Central memory CD4-positive, alpha-beta T cell (primary cell): ENCODE results near the gene PACS2.
A peak's percentile ranks its signal among the peaks of the same experiment; 100 is the strongest.
"Not testable (repeated sequence)": the region's sequence is repeated elsewhere in the genome, so short reads cannot be mapped to it uniquely, and the experiment has no call there.

Source experiments
- DNase-seq: peaks from one replicate; pipeline ENCODE4 v3.0.0; 2022

The PACS2 gene

GRCh38 chr14:105288936-105289335, 25.6 kb upstream of the PACS2 start:
- not testable (repeated sequence) for DNase-seq

DNA sequence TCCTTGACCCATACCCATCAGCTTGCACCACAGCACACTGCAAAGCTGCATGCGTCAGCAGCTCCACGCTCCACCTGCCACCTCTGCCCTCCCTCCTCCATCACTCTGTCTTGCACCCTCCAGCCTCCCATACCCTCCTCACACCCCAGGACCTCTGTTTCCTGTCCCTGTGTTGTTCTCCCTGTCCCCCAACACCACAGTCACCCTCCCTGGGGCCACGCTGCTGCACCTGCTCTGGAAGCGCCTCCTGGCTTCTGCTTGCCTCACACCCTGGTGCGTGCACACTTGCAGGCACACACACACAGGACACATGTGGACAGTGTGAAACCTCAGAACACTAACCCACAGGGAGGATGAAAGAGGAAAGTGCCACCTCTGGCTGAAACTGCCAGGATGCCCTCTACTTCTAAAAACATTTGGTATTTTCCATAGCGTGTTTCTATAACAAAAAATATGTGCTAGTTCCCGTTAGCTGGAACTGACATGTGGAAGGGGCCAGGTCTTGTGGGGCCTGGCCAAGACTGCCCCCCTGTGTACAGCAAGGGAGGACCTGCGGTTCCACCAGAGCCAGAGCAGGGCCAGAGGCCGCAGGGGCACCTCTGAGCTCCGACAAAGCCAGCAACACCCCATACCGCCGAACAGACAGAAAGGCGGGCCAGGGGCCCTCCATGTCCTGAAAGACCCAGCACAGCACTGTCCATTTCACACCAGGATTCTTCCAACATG, 23.8 kb upstream of the PACS2 start:
- no peak for DNase-seq

DNA sequence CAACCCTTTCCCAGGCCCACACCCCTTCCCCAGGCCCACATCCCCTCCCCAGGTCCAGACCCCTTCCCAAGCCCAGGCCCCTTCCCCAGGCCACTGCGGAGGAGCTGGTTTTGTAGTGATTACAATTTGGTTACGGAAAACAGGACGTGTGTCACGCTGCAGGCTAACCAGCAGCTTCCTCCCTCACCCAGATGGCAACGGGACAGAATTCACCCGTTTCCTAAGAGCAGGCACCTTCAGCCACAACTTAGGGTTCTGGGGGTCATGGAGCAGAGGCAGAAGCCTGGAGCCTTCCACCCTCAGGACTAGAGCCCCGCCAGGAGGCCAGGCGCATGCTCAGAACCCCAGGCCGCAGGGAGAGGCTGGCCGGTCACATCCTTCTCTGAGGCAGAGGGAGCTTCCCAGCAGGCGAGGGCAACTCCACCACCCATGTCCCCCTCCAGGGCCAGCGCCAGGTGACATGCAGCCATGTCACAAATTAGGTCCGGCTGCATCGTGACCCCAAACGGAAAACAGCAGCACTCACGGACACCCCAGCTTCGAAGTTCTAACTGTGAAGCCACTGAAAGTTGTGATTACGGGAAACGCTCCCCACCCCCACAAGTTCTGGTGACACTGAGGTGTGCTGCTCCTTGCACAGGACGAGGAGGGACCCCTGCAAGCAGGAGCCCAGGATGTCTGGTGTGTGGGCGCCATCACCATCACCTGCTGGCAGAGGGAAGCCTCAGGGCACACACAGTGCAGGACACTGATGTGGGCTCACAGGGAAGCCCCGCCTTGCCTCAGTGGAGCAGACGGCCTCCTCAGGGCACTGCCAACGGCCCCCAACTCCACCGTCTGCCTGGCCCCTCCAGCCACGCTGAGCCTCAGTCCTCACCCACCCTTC, 21.5 kb upstream of the PACS2 start:
- DNase-seq, result no peak

- peak; percentile 75 for DNase-seq
These were observed 20.4 kb upstream of the PACS2 start for GRCh38 chr14:105294142-105294597.

GRCh38 chr14:105297311-105297710, 17.2 kb upstream of the PACS2 start:
- DNase-seq, result not testable (repeated sequence)

DNA sequence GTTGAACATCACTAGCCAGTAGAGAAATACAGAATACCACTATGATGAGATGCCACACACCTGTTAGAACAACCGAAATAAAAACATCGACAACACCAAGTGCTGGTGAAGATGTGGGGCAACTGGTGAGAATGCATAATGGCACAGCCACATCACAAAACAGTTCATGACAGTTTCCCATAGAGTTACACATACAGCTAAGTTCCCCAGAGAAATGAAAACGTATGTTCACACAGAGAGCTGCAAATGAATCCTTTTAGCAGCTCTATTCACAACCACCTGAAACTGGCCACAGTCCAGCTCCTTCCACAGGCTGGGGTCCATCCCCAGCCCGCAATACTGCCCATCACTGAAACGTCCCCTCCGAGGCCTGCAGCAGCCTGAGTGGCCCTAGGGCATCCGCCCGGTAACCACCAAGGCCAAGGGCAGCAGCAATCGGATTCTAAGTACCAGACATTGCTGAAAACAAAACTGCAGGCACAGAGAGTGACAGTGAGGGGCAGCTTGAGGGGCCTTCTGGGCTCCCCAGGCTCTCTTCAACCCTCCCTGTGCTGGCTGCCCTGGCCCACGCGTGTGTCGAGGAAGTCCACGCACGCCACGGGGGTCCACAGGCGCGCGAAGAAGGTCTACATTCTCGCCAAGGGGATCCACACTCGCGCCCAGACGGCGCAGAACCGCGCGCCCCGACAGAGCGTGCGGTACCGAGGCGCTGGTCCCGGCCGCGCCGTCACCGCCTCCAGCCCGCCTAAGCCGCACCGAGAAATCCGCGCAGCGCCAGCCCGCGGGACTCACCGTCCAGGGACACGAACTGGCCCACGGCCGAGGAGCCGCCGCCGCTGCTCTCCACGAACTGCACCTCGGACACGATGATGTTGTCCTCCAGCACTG, 14.7 kb upstream of the PACS2 start:
- peak; percentile 28 for DNase-seq

GRCh38 chr14:105300542-105301102, 13.9 kb upstream of the PACS2 start, which contains the start of gene BRF1:
TSS of gene BRF1 (minus strand) at chr14:105301001. CDS start at chr14:105300629, 372 bp downstream.
- peak; percentile 98 for DNase-seq

DNA sequence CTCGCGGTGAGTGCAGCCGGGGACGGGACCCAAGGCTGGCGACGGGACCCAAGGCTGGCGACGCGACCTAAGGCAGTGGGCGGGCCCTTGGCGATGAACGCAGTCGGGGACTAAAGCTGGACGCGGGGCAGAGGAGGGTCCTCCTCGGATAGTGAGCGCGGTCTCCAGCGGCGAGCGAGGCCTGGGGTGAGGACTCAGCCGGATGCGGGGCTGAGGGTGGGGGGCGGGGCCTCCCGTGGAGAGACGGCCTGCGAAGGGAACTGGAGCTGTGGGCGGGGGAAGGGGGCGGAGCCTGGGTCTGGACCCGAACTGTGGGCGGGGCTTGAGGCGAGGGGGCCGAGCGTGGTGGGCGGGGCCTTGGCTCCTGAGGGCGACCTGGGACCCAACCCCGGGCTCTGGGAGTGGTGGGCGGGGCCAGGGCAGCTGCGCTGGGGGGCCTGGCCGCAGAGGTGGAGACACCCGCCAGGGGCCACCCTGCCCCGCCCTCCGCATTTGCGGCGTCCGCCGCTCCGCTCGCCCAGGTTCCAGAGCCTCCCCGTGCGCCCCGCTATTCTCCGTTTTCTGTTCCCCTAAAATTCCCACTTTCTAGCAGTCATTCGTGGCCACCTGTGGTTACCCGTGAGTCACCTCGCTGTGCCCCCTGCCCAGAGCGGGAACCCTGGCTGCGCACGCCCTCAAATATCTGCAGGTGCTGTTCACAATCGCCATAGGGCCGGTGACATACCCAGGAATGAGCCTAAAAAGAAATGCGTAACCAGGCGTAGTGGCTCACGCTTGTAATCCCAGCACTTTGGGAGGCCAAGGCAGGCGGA, 13.2 kb upstream of the PACS2 start:
- DNase-seq, result peak; percentile 90

- not testable (repeated sequence) for DNase-seq
These were observed 12.7 kb upstream of the PACS2 start for GRCh38 chr14:105301915-105302249.

GRCh38 chr14:105303949-105304348, 10.6 kb upstream of the PACS2 start:
- no peak for DNase-seq

DNA sequence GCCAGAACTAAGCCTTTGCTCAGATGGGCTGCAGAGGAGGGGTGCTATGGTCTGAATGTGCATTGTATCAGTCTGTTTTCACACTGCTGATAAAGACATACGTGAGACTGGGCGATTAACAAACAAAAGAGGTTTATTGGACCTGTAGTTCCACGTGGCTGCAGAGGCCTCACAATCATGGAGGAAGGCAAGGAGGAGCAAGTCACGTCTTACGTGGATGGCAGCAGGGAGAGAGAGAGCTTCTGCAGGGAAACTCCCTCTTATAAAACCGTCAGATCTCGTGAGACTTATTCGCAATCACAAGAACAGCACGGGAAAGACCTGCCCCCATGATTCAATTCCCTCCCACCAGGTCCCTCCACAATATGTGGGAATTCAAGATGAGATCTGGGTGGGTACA, 10.0 kb upstream of the PACS2 start:
- DNase-seq, result no peak

DNA sequence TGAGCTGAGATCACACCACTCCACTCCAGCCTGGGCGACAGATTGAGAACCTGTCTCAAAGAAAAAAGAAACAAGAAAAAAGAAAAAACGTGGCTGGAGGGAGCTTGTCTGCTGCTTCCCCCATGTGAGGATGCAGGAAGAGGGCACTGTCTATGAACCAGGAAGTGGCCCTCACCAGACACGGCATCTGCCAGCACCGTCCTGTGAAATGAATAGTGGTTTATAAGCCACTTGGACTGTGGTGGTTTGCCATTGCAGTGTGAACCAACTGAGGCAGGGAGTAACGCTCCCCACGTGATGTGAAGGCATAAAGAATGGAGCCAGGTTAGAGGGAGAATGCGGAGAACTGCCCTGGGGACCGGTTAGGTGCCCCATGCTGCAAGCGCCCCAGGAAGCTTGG, 9.2 kb upstream of the PACS2 start:
- no peak for DNase-seq

DNA sequence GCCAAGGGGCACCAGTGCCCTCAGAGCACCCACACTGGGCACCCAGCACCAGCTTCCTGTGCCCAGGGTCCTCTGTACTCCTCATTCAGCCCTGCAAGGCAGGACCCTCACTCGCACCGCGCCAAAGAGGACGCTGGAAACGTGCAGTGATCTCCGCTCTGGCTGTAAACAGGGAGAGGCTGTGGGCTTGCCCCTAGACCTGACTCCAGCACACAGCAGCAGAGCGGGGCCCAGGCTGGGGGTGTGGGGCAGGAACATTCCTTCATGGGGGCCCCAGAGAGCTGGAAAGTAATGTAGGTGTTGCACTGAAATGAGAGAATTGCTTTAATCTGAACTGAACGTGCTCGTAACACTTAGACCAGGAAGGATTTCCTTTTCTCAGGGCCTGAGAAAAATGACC, 8.8 kb upstream of the PACS2 start:
- DNase-seq, result no peak

GRCh38 chr14:105307052-105307727, 7.4 kb upstream of the PACS2 start:
- no peak for DNase-seq

GRCh38 chr14:105309371-105309770, 5.2 kb upstream of the PACS2 start:
- no peak for DNase-seq

- no peak for DNase-seq
These were observed 2.7 kb upstream of the PACS2 start for GRCh38 chr14:105311838-105312237.

DNA sequence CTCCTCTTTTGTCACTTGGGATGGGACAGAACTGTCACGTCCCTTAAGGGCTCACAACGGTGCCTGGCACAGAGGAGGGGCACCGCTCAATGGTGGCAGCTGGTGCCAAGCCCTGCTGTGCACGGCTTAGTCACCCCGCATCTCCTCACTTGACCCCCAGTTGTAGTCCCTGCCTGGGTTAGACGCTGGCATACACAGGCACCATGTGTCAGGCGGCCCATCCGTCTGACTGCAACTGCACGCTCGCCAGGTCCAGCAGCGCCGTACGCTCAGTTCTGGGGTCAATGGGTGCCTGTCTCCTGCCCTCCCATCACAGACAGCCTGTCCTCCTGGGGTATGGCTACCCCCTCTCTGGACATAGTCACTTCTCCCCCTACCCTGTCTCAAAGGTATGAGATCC, 1.6 kb upstream of the PACS2 start:
- no peak for DNase-seq

GRCh38 chr14:105313381-105314286, 914 bp upstream of the PACS2 start:
- no peak for DNase-seq

DNA sequence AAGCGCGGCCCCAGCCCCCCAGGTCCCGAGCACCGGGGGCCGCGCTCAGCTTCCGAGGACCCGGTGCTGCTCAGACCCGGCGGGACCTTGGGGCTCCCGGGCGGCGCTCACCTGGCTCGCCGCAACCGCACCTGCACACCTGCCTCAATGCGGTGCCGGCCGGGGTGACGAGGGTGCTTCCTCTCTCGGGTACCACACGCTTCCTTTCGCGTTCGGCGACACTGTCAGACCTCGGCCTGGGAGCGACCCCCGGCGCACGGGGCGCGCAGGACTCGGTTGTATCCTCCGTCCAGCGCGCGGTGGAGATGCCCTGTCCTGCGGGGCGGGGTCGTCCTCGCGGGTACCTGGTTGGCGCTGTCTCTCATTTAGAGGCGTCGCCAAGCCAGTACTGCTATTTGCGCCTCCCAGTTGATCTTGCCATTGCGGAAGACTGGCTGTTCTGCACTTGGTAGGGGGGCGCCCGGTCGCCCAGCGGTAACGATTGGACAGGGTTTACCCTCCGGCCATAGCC, 718 bp downstream of the PACS2 start:
- DNase-seq, result peak; percentile 74
